HEK293 (cell line): ENCODE measurements around the gene SLC43A3.
"Not testable (repeated sequence)": the region's sequence is repeated elsewhere in the genome, so short reads cannot be mapped to it uniquely, and the experiment has no call there.

ENCODE experiments used
- HOXA7 ChIP-seq: sonication (generic); formaldehyde crosslinking; IDR thresholded peaks from 2 replicates; pipeline ENCODE4 v1.8.1; 2022; ENCODE audit warnings: missing genetic modification reagents, borderline replicate concordance
- MYNN ChIP-seq: fragments of 450-650 bp; formaldehyde crosslinking; IDR thresholded peaks from 2 replicates; pipeline ENCODE4 v1.5.1; 2016; ENCODE audit warnings: missing biosample characterization, missing genetic modification characterization, borderline replicate concordance
- ZBTB20 ChIP-seq: fragments of 450-650 bp; formaldehyde crosslinking; IDR thresholded peaks from 2 replicates; pipeline ENCODE4 v1.5.1; 2016; ENCODE audit warnings: missing biosample characterization, missing genetic modification characterization
- ZNF239 ChIP-seq: fragments of 450-650 bp; formaldehyde crosslinking; IDR thresholded peaks from 2 replicates; pipeline ENCODE4 v1.5.1; 2016; ENCODE audit warnings: missing biosample characterization, missing genetic modification characterization
- ZNF292 ChIP-seq: fragments of 450-650 bp; formaldehyde crosslinking; IDR thresholded peaks from 2 replicates; pipeline ENCODE4 v1.5.1; 2016; ENCODE audit warnings: low read depth, missing biosample characterization, missing genetic modification characterization, borderline replicate concordance
- ZNF391 ChIP-seq: fragments of 450-650 bp; formaldehyde crosslinking; IDR thresholded peaks from 2 replicates; pipeline ENCODE4 v1.5.1; 2016; ENCODE audit warnings: low read depth, missing biosample characterization, missing genetic modification characterization, borderline replicate concordance
- ZNF521 ChIP-seq: fragments of 450-650 bp; formaldehyde crosslinking; IDR thresholded peaks from 2 replicates; pipeline ENCODE4 v1.5.1; 2017; ENCODE audit warnings: missing biosample characterization, mild to moderate bottlenecking, missing genetic modification characterization
- ZNF561 ChIP-seq: fragments of 450-650 bp; IDR thresholded peaks from 2 replicates; pipeline ENCODE4 v1.5.1; 2018; ENCODE audit warnings: missing biosample characterization, missing genetic modification characterization, borderline replicate concordance
- ZSCAN5A ChIP-seq: fragments of 450-650 bp; formaldehyde crosslinking; IDR thresholded peaks from 2 replicates; pipeline ENCODE4 v1.5.1; 2016; ENCODE audit warnings: missing biosample characterization, missing genetic modification characterization
- TF ChIP-seq, protein P1 (sequence below): fragments of 450-650 bp; formaldehyde crosslinking; IDR thresholded peaks from 2 replicates; pipeline ENCODE4 v1.5.1; 2016; ENCODE audit warnings: missing biosample characterization, missing genetic modification characterization

DNA sequence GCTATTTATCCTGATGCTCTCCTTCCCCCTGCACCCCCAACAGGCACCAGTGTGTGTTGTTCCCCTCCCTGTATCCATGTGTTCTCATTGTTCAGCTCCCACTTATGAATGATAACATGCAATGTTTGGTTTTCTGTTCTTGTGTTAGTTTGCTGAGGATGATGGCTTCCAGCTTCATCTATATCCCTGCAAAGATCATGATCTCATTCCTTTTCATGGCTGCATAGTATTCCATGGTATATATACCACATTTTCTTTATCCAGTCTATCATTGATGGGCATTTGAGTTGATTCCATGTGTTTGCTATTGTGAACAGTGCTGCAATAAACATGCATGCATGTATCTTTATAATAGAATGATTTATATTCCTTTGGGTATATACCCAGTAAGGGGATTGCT lies 65.5 kb downstream of the SLC43A3 start:
- TF ChIP-seq, protein P1, sequence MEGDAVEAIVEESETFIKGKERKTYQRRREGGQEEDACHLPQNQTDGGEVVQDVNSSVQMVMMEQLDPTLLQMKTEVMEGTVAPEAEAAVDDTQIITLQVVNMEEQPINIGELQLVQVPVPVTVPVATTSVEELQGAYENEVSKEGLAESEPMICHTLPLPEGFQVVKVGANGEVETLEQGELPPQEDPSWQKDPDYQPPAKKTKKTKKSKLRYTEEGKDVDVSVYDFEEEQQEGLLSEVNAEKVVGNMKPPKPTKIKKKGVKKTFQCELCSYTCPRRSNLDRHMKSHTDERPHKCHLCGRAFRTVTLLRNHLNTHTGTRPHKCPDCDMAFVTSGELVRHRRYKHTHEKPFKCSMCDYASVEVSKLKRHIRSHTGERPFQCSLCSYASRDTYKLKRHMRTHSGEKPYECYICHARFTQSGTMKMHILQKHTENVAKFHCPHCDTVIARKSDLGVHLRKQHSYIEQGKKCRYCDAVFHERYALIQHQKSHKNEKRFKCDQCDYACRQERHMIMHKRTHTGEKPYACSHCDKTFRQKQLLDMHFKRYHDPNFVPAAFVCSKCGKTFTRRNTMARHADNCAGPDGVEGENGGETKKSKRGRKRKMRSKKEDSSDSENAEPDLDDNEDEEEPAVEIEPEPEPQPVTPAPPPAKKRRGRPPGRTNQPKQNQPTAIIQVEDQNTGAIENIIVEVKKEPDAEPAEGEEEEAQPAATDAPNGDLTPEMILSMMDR (tag by site-specific recombination) = not testable (repeated sequence)
- not testable (repeated sequence) for TF ChIP-seq ZBTB20; ZSCAN5A (tag by site-specific recombination); MYNN (tag by site-specific recombination); ZNF292 (tag by site-specific recombination); ZNF391 (tag by site-specific recombination); ZNF561 (tag by site-specific recombination); ZNF521 (tag by site-specific recombination); HOXA7 (CRISPR knock-in tag); ZNF239
